ENCODE measurements around the gene CSN1S1. TPM values are rescaled to one million over a fixed set of nuclear protein-coding genes. Genes with fewer than 3 reads are reported as not detected.
"Not testable (repeated sequence)": the region's sequence is repeated elsewhere in the genome, so short reads cannot be mapped to it uniquely, and the experiment has no call there.

CSN1S1 gene, protein sequence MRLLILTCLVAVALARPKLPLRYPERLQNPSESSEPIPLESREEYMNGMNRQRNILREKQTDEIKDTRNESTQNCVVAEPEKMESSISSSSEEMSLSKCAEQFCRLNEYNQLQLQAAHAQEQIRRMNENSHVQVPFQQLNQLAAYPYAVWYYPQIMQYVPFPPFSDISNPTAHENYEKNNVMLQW
- not detected for total RNA-seq

DNA sequence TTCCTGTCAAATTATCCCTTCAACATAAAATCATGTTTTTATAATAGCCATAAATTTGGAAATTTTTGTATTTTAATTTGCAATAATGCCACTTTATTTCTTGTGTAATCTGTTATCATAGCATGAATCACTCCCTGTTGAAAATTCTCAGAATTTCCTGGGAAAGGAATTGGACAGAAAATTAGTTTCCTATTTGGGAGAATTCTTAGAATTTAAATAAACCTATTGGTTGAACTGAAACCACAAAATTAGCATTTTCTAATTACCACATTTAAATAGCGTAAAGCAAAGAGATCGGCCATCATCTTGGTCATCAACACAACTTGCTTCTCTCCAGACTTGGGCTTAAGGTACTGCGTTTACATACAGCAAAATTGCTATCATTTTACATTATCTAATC is at the start of gene CSN1S1:
Gene CSN1S1, plus strand, starts transcription at position 301 of the 400 bp plus-strand sequence. CDS start 1,488 bp downstream, outside the sequence.
- no peaks in the 10 kb centered on the region for H3K36me3 Mint-ChIP-seq (ENCODE audit: insufficient read depth in 2 of 2)
- no peak for DNase-seq
- H3K27me3 Mint-ChIP-seq (ENCODE audit: low read depth): no peaks in the 10 kb centered on the region
- H3K27ac Mint-ChIP-seq: no peak within 1 kb of the TSS
- no peak for ATAC-seq (replicated peaks in 1 of 2)
- H3K9me3 Mint-ChIP-seq: peaks cover 0 to 3% of the 10 kb centered on the region in 2 donors
- H3K4me3 Mint-ChIP-seq: no peak within 1 kb of the TSS
- H3K4me1 Mint-ChIP-seq (ENCODE audit: low read depth): no peaks in the 10 kb centered on the region

DNA sequence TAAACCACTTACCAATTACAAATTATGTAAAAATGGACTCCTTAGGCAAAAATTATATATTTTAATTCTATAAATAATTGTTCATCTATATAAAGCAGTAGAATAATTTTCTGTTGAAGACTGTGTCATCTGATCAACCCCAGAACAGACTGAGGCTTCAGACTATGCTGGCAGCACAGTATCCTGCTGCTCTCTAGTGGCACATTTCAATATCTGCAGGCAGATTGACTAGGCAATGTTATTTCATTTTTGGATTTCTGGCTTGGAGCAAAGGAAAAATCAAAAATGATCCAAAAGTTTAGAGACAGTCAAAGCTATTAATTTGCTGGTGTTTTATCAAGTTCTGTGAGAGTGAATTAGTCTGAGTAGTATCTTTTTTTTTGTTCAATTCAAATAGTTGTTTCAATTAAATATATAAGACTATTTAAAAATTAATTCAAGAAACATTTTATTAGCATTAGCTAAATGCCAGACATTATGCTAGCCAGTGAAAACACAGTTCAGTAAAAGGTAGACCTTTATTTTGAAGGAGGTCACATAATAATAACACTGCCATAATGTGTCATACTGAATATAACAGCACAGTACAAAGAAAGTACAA is 49.6 kb upstream of the CSN1S1 start:
- no peaks in the 10 kb centered on the region for H3K27me3 Mint-ChIP-seq (ENCODE audit: low read depth)
- no peaks in the 10 kb centered on the region for H3K36me3 Mint-ChIP-seq (ENCODE audit: insufficient read depth in 2 of 2)
- DNase-seq (peak; percentile 3 to 6), ATAC-seq (replicated peaks in 1 of 2) (peak; percentile 65 to 67)
- peaks cover 0 to 1% of the 10 kb centered on the region in 2 donors for H3K9me3 Mint-ChIP-seq
- no peaks in the 10 kb centered on the region for H3K4me1 Mint-ChIP-seq (ENCODE audit: low read depth)
- H3K27ac Mint-ChIP-seq: no peak overlapping the region
- no peak overlapping the region for H3K4me3 Mint-ChIP-seq

DNA sequence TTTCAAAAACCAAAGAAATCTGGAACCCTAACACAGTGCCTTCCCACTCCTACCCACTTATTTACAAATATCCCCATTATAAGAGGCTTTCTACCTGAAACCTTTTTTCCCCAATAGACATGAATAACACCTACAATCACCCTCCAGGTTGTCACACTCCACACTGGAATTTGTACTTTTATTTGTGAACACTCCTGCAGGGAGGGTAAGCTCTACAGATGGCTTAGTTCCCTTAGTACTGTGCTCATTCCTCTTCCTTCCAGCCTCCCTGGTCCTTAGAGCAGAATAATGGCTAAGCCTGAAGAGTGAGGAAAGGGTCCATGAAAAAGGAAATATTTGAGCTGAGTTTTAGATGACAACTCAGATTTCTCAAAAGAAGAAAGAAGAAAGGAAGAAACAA is 48.7 kb upstream of the CSN1S1 start:
- no peaks in the 10 kb centered on the region for H3K27me3 Mint-ChIP-seq (ENCODE audit: low read depth)
- H3K4me3 Mint-ChIP-seq: no peak overlapping the region
- DNase-seq (no peak), ATAC-seq (replicated peaks in 1 of 2) (no peak)
- no peaks in the 10 kb centered on the region for H3K36me3 Mint-ChIP-seq (ENCODE audit: insufficient read depth in 2 of 2)
- no peaks in the 10 kb centered on the region for H3K4me1 Mint-ChIP-seq (ENCODE audit: low read depth)
- H3K9me3 Mint-ChIP-seq: peaks cover 0 to 1% of the 10 kb centered on the region in 2 donors
- no peak overlapping the region for H3K27ac Mint-ChIP-seq

DNA sequence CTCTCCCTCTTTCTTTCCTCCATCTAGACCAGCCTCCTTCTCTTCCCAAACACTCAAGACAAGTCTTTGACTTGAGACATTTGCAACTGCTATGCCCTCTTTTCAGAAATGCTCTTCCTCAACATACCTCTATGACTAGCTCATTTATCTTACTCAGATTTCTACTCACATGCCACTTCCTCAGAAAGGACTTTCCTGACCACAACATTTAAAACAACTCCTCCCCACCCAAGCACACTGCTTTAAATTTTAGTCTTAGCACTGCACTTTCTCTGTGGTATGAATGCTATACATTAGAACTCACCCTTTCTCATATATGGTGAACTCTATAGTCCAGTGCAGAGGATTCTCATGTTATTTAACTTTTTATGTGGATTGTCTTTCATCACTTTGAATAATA is 42.5 kb upstream of the CSN1S1 start:
- DNase-seq (no peak), ATAC-seq (replicated peaks in 1 of 2) (peak; percentile 45 to 59)
- Mint-ChIP-seq H3K9me3 (peaks cover 0 to 1% of the 10 kb centered on the region in 2 donors), H3K4me1 (ENCODE audit: low read depth) (peaks cover 6% of the 10 kb centered on the region), H3K27me3 (ENCODE audit: low read depth) (no peaks in the 10 kb centered on the region), H3K36me3 (ENCODE audit: insufficient read depth in 2 of 2) (no peaks in the 10 kb centered on the region), H3K4me3 (no peak overlapping the region), H3K27ac (no peak overlapping the region)

DNA sequence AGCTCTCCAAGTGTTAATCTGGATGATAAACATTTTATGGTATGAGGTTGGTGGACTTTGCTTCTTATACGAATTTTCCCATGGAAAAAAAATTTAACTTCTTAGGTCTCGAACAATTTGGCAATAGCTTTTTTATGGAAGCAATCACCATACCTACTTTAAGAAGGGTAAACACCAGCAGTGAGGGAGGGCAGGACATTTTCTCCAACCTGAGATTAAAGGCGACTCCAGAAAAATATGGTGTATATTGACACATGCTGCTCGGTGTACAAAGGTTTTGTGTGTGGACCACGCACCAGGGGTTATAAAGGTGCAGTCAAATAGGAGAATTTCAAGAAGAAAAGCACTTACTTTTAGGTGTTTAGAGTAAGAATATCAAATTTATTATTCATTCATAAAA is 36.7 kb upstream of the CSN1S1 start:
- no peak overlapping the region for H3K27ac Mint-ChIP-seq
- ATAC-seq (replicated peaks in 1 of 2) (no peak), DNase-seq (no peak)
- H3K9me3 Mint-ChIP-seq: no peaks in the 10 kb centered on the region
- H3K4me1 Mint-ChIP-seq (ENCODE audit: low read depth): no peaks in the 10 kb centered on the region
- no peak overlapping the region for H3K4me3 Mint-ChIP-seq
- H3K36me3 Mint-ChIP-seq (ENCODE audit: insufficient read depth in 2 of 2): no peaks in the 10 kb centered on the region
- H3K27me3 Mint-ChIP-seq (ENCODE audit: low read depth): peaks cover 17% of the 10 kb centered on the region

DNA sequence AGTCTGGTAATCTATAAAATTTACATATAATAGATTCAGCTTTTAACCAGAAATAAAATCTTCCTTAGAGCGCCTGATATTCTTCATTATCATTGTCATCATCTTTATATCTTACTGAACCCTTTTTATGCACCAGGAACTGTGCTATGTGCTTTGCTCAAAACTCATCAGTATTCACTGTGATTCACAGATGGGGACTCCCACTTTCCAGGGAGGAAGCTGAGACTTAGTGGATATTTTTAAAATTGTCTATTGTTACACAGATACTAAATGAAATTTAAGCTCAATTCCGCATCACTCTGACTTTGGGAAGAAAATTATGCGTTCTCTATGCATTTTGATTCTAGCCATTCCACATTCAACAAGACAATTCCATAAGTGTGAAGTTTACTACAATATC is 36.1 kb upstream of the CSN1S1 start:
- peaks cover 17% of the 10 kb centered on the region for H3K27me3 Mint-ChIP-seq (ENCODE audit: low read depth)
- no peak overlapping the region for H3K4me3 Mint-ChIP-seq
- ATAC-seq (replicated peaks in 1 of 2) (no peak), DNase-seq (no peak)
- no peaks in the 10 kb centered on the region for H3K36me3 Mint-ChIP-seq (ENCODE audit: insufficient read depth in 2 of 2)
- H3K4me1 Mint-ChIP-seq (ENCODE audit: low read depth): no peaks in the 10 kb centered on the region
- H3K9me3 Mint-ChIP-seq: no peaks in the 10 kb centered on the region
- no peak overlapping the region for H3K27ac Mint-ChIP-seq

DNA sequence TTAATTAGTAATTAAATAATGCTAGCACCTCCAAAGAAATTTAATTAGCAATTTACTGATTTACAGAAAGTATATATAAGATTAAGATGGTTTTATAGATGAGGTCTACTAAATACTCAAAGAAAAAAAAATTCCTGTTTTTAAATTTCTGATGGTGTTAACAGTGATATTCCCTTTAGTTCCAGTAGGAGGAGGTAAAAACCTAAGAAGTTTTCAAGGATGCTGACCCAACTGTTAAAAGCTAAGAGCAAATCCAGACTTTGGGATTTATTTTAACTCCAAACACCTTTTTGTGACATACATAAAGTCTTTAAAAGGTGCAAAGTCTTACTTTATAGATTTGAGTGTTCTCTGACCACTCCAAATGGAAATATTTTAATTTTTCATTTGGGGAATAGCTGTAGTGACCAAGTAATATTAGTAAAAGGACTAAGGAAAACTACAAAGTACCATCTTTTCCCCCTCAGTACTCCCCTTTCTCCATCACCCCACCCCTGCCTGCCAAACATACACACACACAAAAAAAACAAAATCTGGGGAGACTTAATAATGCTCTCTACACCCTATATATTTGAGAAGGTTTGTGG is 34.2 kb upstream of the CSN1S1 start:
- H3K9me3 Mint-ChIP-seq: no peaks in the 10 kb centered on the region
- no peaks in the 10 kb centered on the region for H3K36me3 Mint-ChIP-seq (ENCODE audit: insufficient read depth in 2 of 2)
- peaks cover 17% of the 10 kb centered on the region for H3K27me3 Mint-ChIP-seq (ENCODE audit: low read depth)
- no peak overlapping the region for H3K27ac Mint-ChIP-seq
- no peak overlapping the region for H3K4me3 Mint-ChIP-seq
- H3K4me1 Mint-ChIP-seq (ENCODE audit: low read depth): no peaks in the 10 kb centered on the region
- DNase-seq (no peak), ATAC-seq (replicated peaks in 1 of 2) (no peak)

DNA sequence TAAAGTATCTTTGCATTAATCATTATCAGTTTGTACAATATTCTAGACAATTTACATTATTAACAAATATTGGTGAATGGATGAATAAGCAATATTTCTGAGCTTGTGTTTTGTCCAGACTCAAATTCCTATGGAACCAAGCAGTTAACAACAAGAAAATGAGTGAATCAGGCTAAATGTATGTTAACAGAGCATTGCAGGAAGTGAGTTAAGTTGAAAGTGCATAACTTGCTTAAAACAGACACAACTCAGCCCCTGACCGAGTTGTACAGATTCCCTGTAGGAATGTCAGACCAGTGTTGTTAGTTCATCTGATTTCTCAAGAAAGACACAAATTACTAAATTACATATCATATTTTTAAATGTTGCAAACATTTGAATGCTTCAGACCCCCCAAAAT is 23.7 kb upstream of the CSN1S1 start:
- no peaks in the 10 kb centered on the region for H3K27me3 Mint-ChIP-seq (ENCODE audit: low read depth)

DNA sequence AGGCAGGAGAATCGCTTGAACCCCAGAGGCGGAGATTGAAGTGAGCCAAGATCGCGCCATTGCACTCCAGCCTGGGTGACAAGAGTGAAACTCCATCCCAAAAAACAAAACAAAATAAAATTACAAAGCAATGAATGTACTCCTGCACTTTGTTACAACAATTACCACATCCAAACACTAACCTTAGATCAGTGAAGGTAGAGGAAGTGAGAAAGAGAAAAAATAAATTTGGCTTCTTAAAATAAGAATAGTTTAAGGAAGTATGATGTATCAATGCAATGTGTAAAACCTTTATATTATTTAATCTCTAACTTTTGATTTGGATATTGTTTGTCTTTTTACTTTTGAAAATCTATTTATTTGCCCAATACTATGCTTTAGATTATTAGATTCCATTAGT is 21.7 kb upstream of the CSN1S1 start:
- H3K27me3 Mint-ChIP-seq (ENCODE audit: low read depth): no peaks in the 10 kb centered on the region
- no peak overlapping the region for H3K27ac Mint-ChIP-seq
- H3K4me3 Mint-ChIP-seq: no peak overlapping the region
- H3K36me3 Mint-ChIP-seq (ENCODE audit: insufficient read depth in 2 of 2): no peaks in the 10 kb centered on the region
- no peaks in the 10 kb centered on the region for H3K9me3 Mint-ChIP-seq
- ATAC-seq (replicated peaks in 1 of 2) (no peak), DNase-seq (no peak)
- no peaks in the 10 kb centered on the region for H3K4me1 Mint-ChIP-seq (ENCODE audit: low read depth)

More for the DNA sequence above, 23.7 kb upstream of the CSN1S1 start:
- H3K27ac Mint-ChIP-seq: no peak overlapping the region
- H3K36me3 Mint-ChIP-seq (ENCODE audit: insufficient read depth in 2 of 2): no peaks in the 10 kb centered on the region
- ATAC-seq (replicated peaks in 1 of 2) (no peak), DNase-seq (no peak)
- no peaks in the 10 kb centered on the region for H3K9me3 Mint-ChIP-seq
- H3K4me1 Mint-ChIP-seq (ENCODE audit: low read depth): no peaks in the 10 kb centered on the region
- H3K4me3 Mint-ChIP-seq: no peak overlapping the region

DNA sequence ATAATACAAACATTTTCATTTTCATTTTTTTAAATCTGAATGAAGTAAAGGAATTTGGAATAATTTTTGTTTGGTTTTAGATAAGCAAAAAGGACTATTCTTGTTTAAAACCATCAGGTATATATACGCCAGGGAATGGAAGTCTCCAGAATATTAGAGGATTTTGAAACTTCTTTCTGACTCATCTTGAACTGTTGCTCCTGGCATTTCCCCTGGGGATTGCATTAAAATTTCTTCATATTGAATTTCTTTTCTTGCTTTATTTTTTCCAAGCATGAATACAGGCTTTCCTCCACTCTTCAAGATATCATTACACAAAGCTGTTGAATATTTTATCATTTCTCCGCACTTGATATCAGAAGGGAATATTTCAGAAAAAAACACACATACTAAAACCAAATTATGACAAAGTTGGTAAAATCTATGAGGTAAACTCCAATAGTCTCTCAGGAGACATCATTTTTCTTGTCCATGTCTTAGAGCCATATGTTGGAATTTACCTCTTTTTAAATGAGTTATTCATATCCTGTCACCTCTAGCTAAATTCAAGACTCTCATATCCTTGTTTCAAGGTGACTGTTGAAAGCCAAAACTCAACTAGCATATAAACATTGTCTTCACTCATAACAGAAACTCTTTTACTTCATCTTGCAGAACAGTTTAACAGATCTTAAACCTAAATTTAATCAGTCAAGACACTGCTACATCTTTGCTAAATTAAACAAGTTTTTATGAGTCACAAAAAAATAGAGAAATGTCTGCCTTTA is 20.7 kb upstream of the CSN1S1 start:
- Mint-ChIP-seq H3K36me3 (ENCODE audit: insufficient read depth in 2 of 2) (no peaks in the 10 kb centered on the region), H3K27ac (no peak overlapping the region), H3K27me3 (ENCODE audit: low read depth) (no peaks in the 10 kb centered on the region), H3K4me1 (ENCODE audit: low read depth) (no peaks in the 10 kb centered on the region), H3K9me3 (no peaks in the 10 kb centered on the region), H3K4me3 (no peak overlapping the region)
- peak; percentile 54 to 78 for ATAC-seq (replicated peaks in 1 of 2)
- DNase-seq: no peak

DNA sequence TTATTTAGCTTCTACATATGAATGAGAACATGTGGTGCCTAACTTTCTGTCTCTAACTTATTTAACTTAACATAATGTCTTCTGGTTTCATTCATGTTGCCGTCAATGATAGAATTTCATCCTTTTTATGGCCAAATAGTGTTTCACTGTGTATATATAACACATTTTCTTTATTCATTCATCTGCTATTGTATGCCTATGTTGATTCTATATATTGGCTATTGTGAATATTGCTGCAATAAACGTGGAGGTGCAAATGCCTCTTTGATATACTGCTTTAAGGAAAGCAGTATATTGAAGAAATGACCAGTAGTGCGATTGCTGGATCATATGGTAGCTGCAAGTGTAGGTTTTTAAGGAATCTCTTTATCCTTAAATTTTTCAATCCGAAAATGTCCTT is 10.0 kb upstream of the CSN1S1 start:
- DNase-seq (no peak), ATAC-seq (replicated peaks in 1 of 2) (no peak)
- H3K27ac Mint-ChIP-seq: no peak overlapping the region
- H3K4me3 Mint-ChIP-seq: no peak overlapping the region
- H3K36me3 Mint-ChIP-seq (ENCODE audit: insufficient read depth in 2 of 2): no peaks in the 10 kb centered on the region
- H3K27me3 Mint-ChIP-seq (ENCODE audit: low read depth): no peaks in the 10 kb centered on the region
- H3K9me3 Mint-ChIP-seq: no peaks in the 10 kb centered on the region
- no peaks in the 10 kb centered on the region for H3K4me1 Mint-ChIP-seq (ENCODE audit: low read depth)

DNA sequence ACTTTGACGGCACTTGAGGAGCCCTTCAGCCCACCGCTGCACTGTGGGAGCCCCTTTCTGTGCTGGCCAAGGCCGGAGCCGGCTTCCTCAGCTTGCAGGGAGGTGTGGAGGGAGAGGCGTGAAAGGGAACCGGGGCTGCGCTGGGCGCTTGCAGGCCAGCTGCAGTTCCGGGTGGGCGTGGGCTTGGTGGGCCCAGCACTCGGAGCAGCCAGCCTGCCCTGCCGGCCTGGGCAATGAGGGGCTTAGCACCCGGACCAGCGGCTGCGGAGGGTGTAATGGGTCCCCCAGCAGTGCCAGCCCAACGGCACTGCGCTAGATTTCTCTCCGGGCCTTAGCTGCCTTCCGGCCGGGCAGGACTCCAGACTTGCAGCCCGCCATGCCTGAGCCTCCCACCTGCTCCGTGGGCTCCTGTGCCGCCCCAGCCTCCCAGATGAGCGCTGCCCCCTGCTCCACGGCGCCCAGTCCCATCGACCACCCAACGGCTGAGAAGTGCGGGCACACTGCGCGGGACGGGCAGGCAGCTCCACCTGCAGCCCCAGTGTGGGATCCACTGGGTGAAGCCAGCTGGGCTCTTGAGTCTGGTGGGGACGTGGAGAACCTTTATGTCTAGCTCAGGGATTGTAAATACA is 7.0 kb upstream of the CSN1S1 start:
- H3K9me3 Mint-ChIP-seq; H3K4me1 Mint-ChIP-seq (ENCODE audit: low read depth); ATAC-seq (replicated peaks in 1 of 2); H3K27ac Mint-ChIP-seq; H3K36me3 Mint-ChIP-seq (ENCODE audit: insufficient read depth in 2 of 2); H3K4me3 Mint-ChIP-seq; H3K27me3 Mint-ChIP-seq (ENCODE audit: low read depth); DNase-seq: not testable (repeated sequence)

DNA sequence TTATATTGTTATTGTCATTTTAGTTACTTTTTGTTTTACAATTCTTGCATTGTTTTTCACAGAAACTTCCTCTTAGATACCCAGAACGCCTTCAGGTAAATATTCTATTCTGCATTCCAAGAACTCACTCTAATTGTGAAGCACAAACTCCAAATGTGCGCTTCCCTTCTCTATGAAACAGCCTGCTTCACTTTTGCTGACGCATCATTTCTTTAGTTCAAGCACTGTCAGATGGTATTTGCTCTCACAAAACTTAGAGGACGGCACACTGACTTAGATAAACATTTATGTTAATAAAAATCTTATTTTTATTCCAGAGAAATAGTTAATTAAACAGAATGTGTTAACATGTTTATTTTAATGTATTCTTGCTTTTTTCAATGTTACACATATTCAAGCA is 3.3 kb downstream of the CSN1S1 start:
- Mint-ChIP-seq H3K27me3 (ENCODE audit: low read depth) (no peaks in the 10 kb centered on the region), H3K36me3 (ENCODE audit: insufficient read depth in 2 of 2) (no peaks in the 10 kb centered on the region), H3K9me3 (no peaks in the 10 kb centered on the region), H3K4me1 (ENCODE audit: low read depth) (no peaks in the 10 kb centered on the region), H3K27ac (no peak overlapping the region), H3K4me3 (no peak overlapping the region)
- no peak for ATAC-seq (replicated peaks in 1 of 2)
- DNase-seq: no peak

All from activated T-cell treated with anti-CD3 and anti-CD28 coated beads, Interleukin-2, amount 50 U/mL, for 72 hours (primary cell).